ENCODE measurements around the gene PRKRA. TPM values are rescaled to one million over a fixed set of nuclear protein-coding genes. Genes with fewer than 3 reads are reported as not detected.
A peak's percentile ranks its signal among the peaks of the same experiment; 100 is the strongest.

Gene PRKRA
- total and polyA plus RNA-seq, 2 of the 8 experiments (the other 6 are each of a cell fraction or from before 2014, with no cell fraction given), result 25.4 to 60.4 TPM

GRCh38 chr2:178480227-178481181, 29.5 kb upstream of the PRKRA start, which contains the start of gene PLEKHA3 (continued):
- peak in 1 of 2 experiments; percentile 69; a peak in 1 of 3 replicates for TF ChIP-seq POLR2A (IDR thresholded peaks at IDR 0.05; ENCODE audit: control extremely low read depth in 1 of 2, low read depth in 2 of 2, low read length in 2 of 2)
- TF ChIP-seq NRF1 (IDR thresholded peaks at IDR 0.05; ENCODE audit: low read depth, low read length), result 0 out of 2 replicates have a peak, but pooled peaks have one; percentile 20
- no peak for TF ChIP-seq EP300 (IDR thresholded peaks at IDR 0.05; ENCODE audit: borderline replicate concordance in 1 of 2, low read depth in 2 of 2, low read length in 2 of 2)
- peak; percentile 27 for TF ChIP-seq TAF7 (optimal IDR thresholded peaks at IDR 0.05; ENCODE audit: borderline replicate concordance, low read depth, low read length)
- no peak for TF ChIP-seq KDM5A (IDR thresholded peaks at IDR 0.05; ENCODE audit: low read length)
- no peak for TF ChIP-seq RAD21 (IDR thresholded peaks at IDR 0.05 in 1 of 2, conservative IDR thresholded peaks at IDR 0.05 in 1 of 2; ENCODE audit: low read depth in 2 of 2, low read length in 2 of 2)
- TF ChIP-seq CTCF (IDR thresholded peaks at IDR 0.05; ENCODE audit: control extremely low read depth in 1 of 3, insufficient read depth in 1 of 3, low read depth in 1 of 3, low read length in 3 of 3), result no peak
- no peak for TF ChIP-seq SP1 (IDR thresholded peaks at IDR 0.05; ENCODE audit: low read depth, low read length)
- no peak for TF ChIP-seq CHD1 (IDR thresholded peaks at IDR 0.05; ENCODE audit: low read depth, low read length)
- TF ChIP-seq TAF1 (IDR thresholded peaks at IDR 0.05; ENCODE audit: low read depth, low read length), result peak; percentile 48; the same call in 1 of the 2 replicates
- peak; percentile 92 for TF ChIP-seq ASH2L (IDR thresholded peaks at IDR 0.05; ENCODE audit: low read length)
- TF ChIP-seq JUND (IDR thresholded peaks at IDR 0.05; ENCODE audit: low read length), result no peak
- no peak for TF ChIP-seq FOSL1 (IDR thresholded peaks at IDR 0.05; ENCODE audit: insufficient read depth, low read depth, low read length)
- peak; percentile 20; the same call in 1 of the 2 replicates for TF ChIP-seq BACH1 (IDR thresholded peaks at IDR 0.05; ENCODE audit: low read length)
- peak; percentile 47; the same call in 1 of the 2 replicates for TF ChIP-seq CREB1 (IDR thresholded peaks at IDR 0.05)
- TF ChIP-seq PHF8 (conservative IDR thresholded peaks at IDR 0.05; ENCODE audit: low read depth, low read length), result peak; percentile 76
- TF ChIP-seq POU5F1 (IDR thresholded peaks at IDR 0.05; ENCODE audit: low read depth, low read length), result no peak
- TF ChIP-seq BRCA1 (IDR thresholded peaks at IDR 0.05; ENCODE audit: low read depth, low read length), result no peak
- TF ChIP-seq TCF12 (IDR thresholded peaks at IDR 0.05; ENCODE audit: low read depth, low read length), result 0 out of 2 replicates have a peak, but pooled peaks have one; percentile 4
- TF ChIP-seq EGR1 (IDR thresholded peaks at IDR 0.05; ENCODE audit: borderline replicate concordance, low read depth, low read length), result 0 out of 2 replicates have a peak, but pooled peaks have one; percentile 5
- TF ChIP-seq MAX (IDR thresholded peaks at IDR 0.05), result 0 out of 2 replicates have a peak, but pooled peaks have one; percentile 19

Measured in H1 (cell line).